ENCODE results near the gene ANKRD13B. TPM values are rescaled to one million over a fixed set of nuclear protein-coding genes. Genes with fewer than 3 reads are reported as not detected.

Gene ANKRD13B
- total RNA-seq, 2 donors from 2014 or later: 11.5 to 35.5 TPM

GRCh38 chr17:29653995-29654714, 61.2 kb downstream of the ANKRD13B start:
- no peak for TF ChIP-seq CTCF (IDR thresholded peaks at IDR 0.05)
- ATAC-seq (ENCODE audit: insufficient number of reproducible peaks, low FRiP score, low read depth) (no peak), DNase-seq (ENCODE audit: low spot score) (no peak)
- Histone ChIP-seq H3K36me3 (no peaks in the 10 kb centered on the region), H3K9me3 (no peaks in the 10 kb centered on the region), H3K27me3 (replicated peaks; ENCODE audit: insufficient read depth) (no peaks in the 10 kb centered on the region), H3K4me1 (ENCODE audit: control insufficient read depth in 1 of 2, low read depth in 2 of 2) (no peaks in the 10 kb centered on the region), H3K4me3 (no peak overlapping the region), H3K27ac (no peak overlapping the region)

DNA sequence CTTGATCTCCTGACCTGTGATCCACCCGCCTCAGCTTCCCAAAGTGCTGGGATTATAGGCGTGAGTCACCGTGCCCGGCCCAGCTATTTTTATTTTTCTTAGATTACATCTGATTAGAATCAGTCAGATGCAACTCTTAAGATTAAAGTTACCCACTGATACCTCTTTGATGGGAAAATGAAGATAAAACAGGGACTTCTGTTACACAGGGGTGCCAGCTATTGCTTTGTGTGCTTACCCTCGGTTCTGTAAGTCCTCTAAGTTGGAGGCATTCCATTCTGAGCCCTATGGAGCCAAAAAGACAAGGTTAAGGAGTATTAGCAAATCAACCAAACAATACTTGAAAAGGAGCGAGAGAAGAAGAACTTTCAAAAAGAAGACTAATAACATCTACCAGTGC, 62.4 kb downstream of the ANKRD13B start:
- no peak for TF ChIP-seq CTCF (IDR thresholded peaks at IDR 0.05)
- H3K27me3 ChIP-seq (replicated peaks; ENCODE audit: insufficient read depth): no peaks in the 10 kb centered on the region
- no peak overlapping the region for H3K4me3 ChIP-seq
- H3K36me3 ChIP-seq: peaks cover 2% of the 10 kb centered on the region
- H3K4me1 ChIP-seq (ENCODE audit: control insufficient read depth in 1 of 2, low read depth in 2 of 2): no peaks in the 10 kb centered on the region
- DNase-seq (ENCODE audit: low spot score): no peak
- no peaks in the 10 kb centered on the region for H3K9me3 ChIP-seq
- no peak overlapping the region for H3K27ac ChIP-seq
- ATAC-seq (ENCODE audit: insufficient number of reproducible peaks, low FRiP score, low read depth): no peak

GRCh38 chr17:29659155-29659554, 66.2 kb downstream of the ANKRD13B start:
- Histone ChIP-seq H3K9me3 (no peaks in the 10 kb centered on the region), H3K27me3 (replicated peaks; ENCODE audit: insufficient read depth) (no peaks in the 10 kb centered on the region), H3K27ac (no peak overlapping the region), H3K4me1 (ENCODE audit: control insufficient read depth in 1 of 2, low read depth in 2 of 2) (peaks cover 6 to 19% of the 10 kb centered on the region in 2 donors), H3K4me3 (no peak overlapping the region), H3K36me3 (peaks cover 2% of the 10 kb centered on the region)
- ATAC-seq (ENCODE audit: insufficient number of reproducible peaks, low FRiP score, low read depth): no peak
- DNase-seq (ENCODE audit: low spot score): no peak
- TF ChIP-seq CTCF (IDR thresholded peaks at IDR 0.05): no peak

DNA sequence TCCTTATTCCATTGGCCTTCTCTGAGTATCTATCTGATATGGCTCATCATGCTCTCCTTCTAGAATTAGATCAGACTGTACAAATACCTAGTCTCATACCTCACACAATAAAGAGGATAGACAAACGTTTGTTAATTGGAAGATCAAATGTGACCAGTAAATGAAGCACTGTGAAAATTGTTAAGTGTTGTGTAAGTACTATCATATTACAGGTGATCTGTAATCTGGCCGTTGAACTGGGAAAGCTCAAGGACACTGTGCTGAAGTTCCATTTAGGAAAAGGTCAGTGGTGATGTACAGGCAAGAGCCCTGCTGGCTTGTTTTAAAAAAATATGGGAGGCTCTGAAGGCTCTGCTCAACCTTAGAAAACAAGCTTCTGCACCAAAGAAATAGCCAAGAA, 68.3 kb downstream of the ANKRD13B start:
- no peaks in the 10 kb centered on the region for H3K27me3 ChIP-seq (replicated peaks; ENCODE audit: insufficient read depth)
- ATAC-seq (ENCODE audit: insufficient number of reproducible peaks, low FRiP score, low read depth) (no peak), DNase-seq (ENCODE audit: low spot score) (no peak)
- no peak for TF ChIP-seq CTCF (IDR thresholded peaks at IDR 0.05)
- H3K4me1 ChIP-seq (ENCODE audit: control insufficient read depth in 1 of 2, low read depth in 2 of 2): peaks cover 6 to 19% of the 10 kb centered on the region in 2 donors
- no peak overlapping the region for H3K4me3 ChIP-seq
- no peak overlapping the region for H3K27ac ChIP-seq
- H3K36me3 ChIP-seq: peaks cover 2% of the 10 kb centered on the region
- no peaks in the 10 kb centered on the region for H3K9me3 ChIP-seq

- Histone ChIP-seq H3K4me1 (ENCODE audit: control insufficient read depth in 1 of 2, low read depth in 2 of 2) (peaks cover 6 to 21% of the 10 kb centered on the region in 2 donors), H3K9me3 (no peaks in the 10 kb centered on the region), H3K27ac (no peak overlapping the region), H3K27me3 (replicated peaks; ENCODE audit: insufficient read depth) (no peaks in the 10 kb centered on the region), H3K36me3 (peaks cover 2% of the 10 kb centered on the region), H3K4me3 (no peak overlapping the region)
- no peak for DNase-seq (ENCODE audit: low spot score)
- ATAC-seq (ENCODE audit: insufficient number of reproducible peaks, low FRiP score, low read depth): no peak
- TF ChIP-seq CTCF (IDR thresholded peaks at IDR 0.05): no peak
Observed at GRCh38 chr17:29663155-29663554, 70.2 kb downstream of the ANKRD13B start.

Other genes with a start within 250 kb of the ANKRD13B start
- 10 to 100 TPM; 46.0 to 64.6 TPM for gene TAOK1, start 202.8 kb upstream of the ANKRD13B start, total RNA-seq
- 10 to 100 TPM; 11.3 to 24.0 TPM for gene ABHD15, start 26.1 kb upstream of the ANKRD13B start, total RNA-seq
- gene TP53I13, start 24.4 kb upstream of the ANKRD13B start, total RNA-seq: 10 to 100 TPM; 54.4 to 92.6 TPM
- 10 to 100 TPM; 24.1 to 35.3 TPM for gene GIT1, start 3.5 kb upstream of the ANKRD13B start, total RNA-seq
- 10 to 100 TPM; 35.5 to 55.0 TPM for gene CORO6, start 29.8 kb downstream of the ANKRD13B start, total RNA-seq